GM19438 (cell line): ENCODE results near the gene ANKK1.

Source experiments
- ATAC-seq: cut with Tn5 transposase; IDR thresholded peaks from one replicate; pipeline ENCODE4 v1.9.1; 2021; ENCODE audit warnings: low read depth; ENCODE audit not compliant: unreplicated experiment

The ANKK1 gene

DNA sequence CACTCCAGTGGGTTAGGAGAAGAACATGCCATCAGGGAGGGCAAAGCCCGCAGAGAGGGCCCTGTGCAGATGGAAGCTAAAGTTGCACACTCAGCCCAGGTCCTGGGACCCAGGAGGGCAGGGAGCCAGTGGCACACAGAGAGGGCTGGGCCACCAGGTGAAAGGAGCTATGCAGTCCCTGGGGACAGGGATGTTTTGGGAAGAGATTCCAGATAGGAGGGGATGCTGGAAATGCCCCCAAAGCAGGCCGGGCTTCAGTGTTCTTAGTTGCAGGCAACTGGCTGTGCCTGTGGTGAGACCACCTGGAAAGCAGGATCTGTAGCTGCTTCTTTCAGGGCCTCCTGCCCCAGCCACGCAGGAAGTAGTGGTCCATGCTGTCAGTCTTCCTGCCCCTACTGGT lies 19.6 kb downstream of the ANKK1 start:
- ATAC-seq, result no peak

DNA sequence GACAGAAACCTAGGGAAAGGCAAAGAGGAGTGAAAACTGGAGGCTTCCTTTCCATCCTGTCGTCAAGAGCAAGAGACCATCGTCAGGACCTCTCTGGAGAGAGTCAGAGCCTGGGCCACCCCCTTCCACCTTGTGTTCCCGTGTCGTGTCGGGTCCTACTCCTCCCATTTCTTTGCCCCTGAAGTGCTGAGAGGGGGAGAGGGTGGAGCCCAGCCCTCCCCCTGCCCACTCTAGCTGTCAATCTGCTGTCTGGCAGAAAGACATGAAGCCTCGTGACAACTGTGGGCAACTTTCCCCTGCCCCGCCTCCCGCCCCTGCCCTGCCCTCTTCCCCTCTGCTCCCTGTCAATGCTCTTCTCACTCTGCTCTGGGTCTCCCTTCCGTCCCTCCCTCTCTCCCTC lies 20.6 kb downstream of the ANKK1 start:
- ATAC-seq, result no peak

- no peak for ATAC-seq
These were observed 21.3 kb downstream of the ANKK1 start for GRCh38 chr11:113408887-113409286.

DNA sequence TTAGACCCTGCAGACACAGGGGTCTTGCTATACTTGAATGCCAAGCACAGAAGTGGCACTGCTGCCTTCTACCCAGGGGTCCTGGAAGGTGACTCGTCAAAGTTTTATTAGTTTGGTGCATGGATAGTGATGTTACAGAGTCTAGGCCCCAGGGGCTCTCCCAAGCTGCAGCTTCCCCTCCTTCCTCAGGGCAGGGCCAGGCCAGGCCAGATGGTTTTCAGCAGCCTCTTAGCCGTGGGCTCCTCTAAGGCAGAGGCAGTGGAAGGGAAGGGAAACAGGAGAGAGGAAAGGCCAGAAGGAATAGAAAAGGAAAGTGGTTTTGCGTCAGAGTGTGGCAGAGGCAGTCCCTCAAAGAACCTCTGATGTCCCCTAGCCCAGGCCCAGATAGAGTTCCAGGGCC lies 21.9 kb downstream of the ANKK1 start:
- ATAC-seq, result no peak

- no peak for ATAC-seq
These were observed 23.0 kb downstream of the ANKK1 start for GRCh38 chr11:113410414-113411135.

GRCh38 chr11:113411536-113411935 lies 24.0 kb downstream of the ANKK1 start:
- no peak for ATAC-seq

GRCh38 chr11:113412675-113413074 lies 25.1 kb downstream of the ANKK1 start:
- ATAC-seq, result no peak

- no peak for ATAC-seq
These were observed 27.8 kb downstream of the ANKK1 start for GRCh38 chr11:113415343-113415742.

DNA sequence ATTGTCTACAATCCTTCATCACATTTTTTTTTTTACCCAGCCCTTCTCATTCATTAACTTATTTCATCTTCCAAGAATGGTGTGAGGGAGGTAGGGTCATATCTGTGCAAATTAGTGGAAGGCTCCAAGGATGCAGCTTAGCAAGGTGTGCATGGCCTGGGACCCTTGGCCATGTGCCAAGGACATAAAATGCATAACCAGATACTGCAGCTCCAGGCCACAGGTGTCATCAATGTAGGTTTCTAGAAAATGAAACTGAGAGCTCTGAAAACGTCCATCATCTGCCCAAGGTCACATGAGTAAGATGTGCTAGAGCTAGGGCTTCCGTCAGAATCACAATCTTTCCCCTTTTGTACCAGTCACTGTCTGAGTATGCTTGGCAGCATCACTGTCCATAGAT lies 29.8 kb downstream of the ANKK1 start:
- ATAC-seq, result no peak

DNA sequence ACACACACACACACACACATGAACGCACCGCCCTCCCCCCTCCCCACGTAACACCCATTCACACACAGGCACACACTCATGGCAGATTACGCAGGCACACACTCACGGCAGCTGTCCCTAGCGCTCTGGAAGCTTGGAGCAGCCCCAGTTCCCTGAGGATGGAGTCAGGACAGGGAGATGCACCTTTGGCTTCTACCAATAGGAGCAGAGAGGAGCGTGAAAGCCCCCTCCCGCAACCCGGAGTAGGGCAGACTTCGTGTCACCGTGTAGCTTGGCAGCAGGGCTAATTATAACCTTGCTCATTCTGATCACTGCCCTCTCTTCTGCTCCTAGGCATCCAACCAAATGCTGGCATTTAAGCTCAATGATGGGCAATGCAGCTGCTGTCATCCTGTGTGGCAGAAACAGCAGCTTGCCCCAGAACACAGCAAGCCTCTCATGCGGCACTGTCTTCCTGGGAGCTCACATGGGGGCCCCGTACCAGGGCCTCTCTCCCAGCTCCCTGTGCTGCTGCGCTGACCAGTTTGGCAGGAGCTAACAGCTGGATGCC lies 31.9 kb downstream of the ANKK1 start:
- ATAC-seq, result no peak

DNA sequence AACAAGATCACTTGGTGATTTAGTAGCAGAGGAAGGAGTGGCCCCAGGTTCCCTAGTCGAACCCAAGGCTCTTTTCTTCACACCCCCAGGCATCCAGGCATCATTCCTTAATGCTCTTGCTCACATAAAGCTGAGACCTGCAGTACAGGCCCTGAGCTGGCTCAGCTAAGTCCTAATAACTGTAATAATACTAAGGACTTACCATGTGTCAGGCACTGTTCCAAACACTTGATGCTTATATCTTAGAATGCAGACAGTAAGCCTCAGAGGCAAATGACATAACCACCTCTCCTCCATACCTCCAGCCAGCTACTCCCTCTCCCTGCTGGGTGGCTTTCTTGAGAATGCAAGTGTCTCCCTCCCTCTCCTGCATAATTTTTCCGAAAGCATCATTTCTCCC lies 33.2 kb downstream of the ANKK1 start:
- ATAC-seq, result no peak

- ATAC-seq, result no peak
These were observed 39.1 kb downstream of the ANKK1 start for GRCh38 chr11:113426686-113427085.

DNA sequence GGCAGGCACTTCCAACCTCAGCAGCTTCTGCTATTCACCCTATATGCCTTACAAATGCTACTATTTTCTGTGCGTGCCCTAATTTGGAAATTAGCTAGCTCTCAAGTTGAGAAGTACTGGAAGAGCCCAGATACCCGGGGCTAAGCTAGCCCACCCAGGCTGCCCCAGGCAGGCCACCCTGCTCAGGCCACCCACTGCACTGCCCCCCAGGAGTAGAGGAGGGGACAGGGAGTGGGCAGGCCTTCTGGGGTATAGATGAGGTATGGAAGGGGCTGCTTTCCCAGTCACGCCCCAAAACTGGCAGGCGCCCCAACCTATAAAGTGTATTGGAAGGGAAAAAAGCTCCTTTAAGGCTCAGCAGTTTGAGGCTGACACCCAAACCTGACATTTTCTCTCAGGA lies 44.2 kb downstream of the ANKK1 start:
- ATAC-seq, result no peak

- ATAC-seq, result no peak
These were observed 47.8 kb downstream of the ANKK1 start for GRCh38 chr11:113435190-113435968.

DNA sequence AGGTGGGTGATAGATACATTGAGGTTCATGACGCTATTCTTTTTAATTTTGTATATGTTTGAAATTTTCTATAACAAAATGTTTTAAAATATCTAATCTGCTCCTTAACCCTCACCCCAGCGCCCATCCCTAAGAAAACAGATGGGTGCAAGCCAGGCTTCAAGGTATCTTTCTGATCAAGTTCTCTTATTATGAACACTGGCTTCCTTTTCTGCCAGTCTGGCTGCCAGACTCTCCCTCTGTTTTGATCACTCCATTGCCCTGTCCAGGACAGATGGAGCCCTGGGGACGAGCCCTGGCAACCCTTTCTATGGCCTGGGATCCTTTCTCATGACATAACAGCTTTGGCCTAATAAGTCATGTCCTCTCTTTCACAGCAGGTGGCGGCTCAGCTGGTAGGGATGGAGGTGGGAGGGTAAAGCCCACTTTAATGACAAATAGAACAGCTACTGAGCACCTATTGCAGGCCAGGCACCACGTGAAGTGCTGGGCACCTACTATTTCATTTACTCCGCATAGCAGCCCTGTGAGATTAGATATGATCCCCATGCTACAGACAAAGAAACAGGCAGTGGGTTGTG lies 49.2 kb downstream of the ANKK1 start:
- ATAC-seq, result no peak

DNA sequence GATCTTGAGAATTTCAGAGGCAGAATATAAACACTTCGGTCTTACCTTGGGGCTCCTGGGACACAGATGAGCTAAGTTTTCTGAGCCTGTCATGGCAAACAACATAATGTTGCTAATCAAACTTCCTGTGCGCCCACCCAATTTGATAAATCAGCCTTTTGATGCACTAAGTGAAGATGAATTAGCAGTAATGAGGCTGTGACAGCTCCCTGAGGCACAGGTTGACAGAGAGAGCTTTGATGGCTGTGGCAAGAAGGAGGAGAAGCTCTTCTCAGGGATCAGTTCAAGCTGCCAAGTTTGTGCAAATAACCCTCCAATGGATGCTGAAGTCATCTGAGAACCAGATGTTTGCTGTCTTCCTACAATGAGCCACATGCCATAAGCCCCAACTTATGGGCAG lies 53.2 kb downstream of the ANKK1 start:
- ATAC-seq, result no peak

DNA sequence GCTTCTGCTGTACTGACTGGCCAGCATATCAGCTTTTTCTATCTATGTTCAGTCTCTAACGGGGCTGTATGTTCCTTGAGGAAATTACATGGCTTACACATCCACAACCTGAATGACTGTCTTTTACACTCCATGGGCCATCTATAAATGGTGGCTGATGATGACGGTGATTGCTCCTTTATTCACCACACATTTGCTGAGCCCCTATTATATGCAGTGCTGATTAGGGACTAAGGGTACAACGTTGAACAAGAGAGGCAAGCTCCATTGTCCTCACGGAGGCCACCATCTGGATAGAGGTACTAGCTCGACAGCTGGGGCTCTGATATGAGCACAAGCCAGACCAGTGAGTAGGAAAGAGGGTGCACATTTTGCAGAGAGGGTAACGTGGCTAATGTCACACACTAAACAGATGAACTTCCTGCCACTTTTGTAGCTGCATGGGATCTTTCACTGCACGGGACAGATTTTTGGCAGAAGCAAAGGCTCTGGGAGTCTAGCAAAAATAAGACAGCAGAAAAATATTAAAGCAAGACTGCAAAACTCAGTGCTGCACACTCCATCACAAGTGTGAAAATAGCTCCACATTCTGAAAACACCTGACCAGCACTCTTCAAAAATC lies 57.0 kb downstream of the ANKK1 start:
- ATAC-seq, result no peak

GRCh38 chr11:113446112-113446511 lies 58.5 kb downstream of the ANKK1 start:
- no peak for ATAC-seq

DNA sequence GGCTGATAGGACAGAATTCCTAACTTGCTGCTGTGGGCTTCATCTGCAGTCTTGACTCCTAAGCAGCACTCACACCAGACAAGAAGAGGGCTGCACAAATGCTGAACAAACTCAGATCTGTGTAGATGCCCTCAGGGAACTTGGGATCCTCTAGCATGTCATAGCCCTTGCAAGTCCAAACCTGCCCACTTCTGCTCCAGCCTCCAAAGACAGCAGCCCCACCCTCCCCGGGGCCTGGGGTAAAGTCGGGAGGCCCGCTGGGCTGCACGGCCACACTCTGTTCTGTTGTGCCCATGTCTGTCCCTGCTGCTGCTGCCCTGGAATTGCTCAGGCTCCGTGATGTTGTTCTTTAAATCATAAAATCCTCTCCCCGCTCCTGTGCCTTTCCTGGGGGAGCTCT lies 59.4 kb downstream of the ANKK1 start:
- no peak for ATAC-seq

DNA sequence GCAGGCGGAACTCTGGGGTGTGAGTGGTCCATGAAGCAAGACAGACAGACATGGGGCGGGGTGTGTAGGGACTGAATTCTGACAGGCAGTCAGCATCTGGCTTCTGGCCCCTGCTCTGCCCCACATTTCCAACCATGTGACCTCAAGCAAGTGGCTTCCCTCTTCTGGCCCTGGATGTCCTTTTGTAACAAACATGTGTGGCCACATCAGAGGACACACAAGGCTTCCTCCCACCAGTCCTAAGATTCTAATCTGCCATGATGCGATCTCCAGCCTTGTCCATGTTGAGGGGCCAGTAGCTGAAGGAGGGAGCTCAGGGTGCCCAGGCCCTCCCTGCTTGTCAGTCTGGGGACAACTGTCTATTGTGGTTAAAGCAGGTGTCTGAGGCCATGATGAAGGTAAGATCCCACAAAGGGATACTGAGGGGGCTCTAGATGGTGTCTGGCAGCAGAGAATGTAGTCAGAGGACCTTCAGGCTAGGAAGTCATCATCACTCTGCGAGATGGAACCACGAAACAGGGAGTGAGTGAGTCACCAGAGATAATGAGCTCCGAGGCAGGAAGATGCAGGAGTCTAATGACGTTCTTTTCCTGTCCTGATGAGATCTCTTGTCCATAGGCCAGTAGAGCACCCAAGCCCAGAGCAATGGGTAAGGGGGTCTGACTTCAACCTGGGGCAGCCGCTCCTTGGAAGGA lies 60.2 kb downstream of the ANKK1 start:
- no peak for ATAC-seq

- ATAC-seq, result no peak
These were observed 60.7 kb downstream of the ANKK1 start for GRCh38 chr11:113448316-113448677.
